Ishikawa (cell line): ENCODE data around the gene RFPL1.

Experiments
- CREB1 ChIP-seq: IDR thresholded peaks from 2 replicates; pipeline ENCODE4 v1.6.1; 2012; ENCODE audit warnings: low read depth
- EP300 ChIP-seq: IDR thresholded peaks from 2 replicates; pipeline ENCODE4 v1.6.1; 2012; ENCODE audit warnings: borderline replicate concordance
- NFIC ChIP-seq: IDR thresholded peaks from 2 replicates; pipeline ENCODE4 v1.6.1; 2012
- TCF12 ChIP-seq: IDR thresholded peaks from 2 replicates; pipeline ENCODE4 v1.6.1; 2012; ENCODE audit warnings: low read depth
- YY1 ChIP-seq: IDR thresholded peaks from 2 replicates; pipeline ENCODE4 v1.6.1; 2012; ENCODE audit warnings: low read depth
- TF ChIP-seq, protein P1 (sequence below): IDR thresholded peaks from 2 replicates; pipeline ENCODE4 v1.6.1; 2012; ENCODE audit warnings: low read depth, mild to moderate bottlenecking
- TF ChIP-seq, protein P2 (sequence below): IDR thresholded peaks from 2 replicates; pipeline ENCODE4 v1.6.1; 2012
- TF ChIP-seq, protein P3 (sequence below): IDR thresholded peaks from 2 replicates; pipeline ENCODE4 v1.6.1; 2012

DNA sequence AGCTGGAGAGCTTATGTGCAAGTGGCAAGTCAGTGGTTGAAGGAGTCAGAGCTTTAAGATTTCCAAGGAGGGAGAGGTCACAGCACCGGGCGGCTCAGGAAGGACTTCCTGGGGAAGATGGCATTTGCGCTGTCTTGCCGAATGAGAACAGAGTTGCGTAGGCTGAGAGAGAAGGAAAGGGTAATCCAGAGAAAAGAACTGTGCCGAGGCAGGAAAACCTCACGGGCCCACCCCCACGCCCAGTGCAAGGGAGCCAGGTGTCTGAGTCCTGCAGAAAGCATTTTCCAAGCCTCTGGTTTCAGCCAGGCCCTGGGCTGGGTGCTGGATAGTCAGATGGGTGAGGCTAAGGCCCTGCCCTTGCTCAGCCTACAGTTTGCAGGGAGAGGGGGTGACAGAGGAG, 46.8 kb upstream of the RFPL1 start:
- TF ChIP-seq EP300: no peak
- TF ChIP-seq, protein P1, sequence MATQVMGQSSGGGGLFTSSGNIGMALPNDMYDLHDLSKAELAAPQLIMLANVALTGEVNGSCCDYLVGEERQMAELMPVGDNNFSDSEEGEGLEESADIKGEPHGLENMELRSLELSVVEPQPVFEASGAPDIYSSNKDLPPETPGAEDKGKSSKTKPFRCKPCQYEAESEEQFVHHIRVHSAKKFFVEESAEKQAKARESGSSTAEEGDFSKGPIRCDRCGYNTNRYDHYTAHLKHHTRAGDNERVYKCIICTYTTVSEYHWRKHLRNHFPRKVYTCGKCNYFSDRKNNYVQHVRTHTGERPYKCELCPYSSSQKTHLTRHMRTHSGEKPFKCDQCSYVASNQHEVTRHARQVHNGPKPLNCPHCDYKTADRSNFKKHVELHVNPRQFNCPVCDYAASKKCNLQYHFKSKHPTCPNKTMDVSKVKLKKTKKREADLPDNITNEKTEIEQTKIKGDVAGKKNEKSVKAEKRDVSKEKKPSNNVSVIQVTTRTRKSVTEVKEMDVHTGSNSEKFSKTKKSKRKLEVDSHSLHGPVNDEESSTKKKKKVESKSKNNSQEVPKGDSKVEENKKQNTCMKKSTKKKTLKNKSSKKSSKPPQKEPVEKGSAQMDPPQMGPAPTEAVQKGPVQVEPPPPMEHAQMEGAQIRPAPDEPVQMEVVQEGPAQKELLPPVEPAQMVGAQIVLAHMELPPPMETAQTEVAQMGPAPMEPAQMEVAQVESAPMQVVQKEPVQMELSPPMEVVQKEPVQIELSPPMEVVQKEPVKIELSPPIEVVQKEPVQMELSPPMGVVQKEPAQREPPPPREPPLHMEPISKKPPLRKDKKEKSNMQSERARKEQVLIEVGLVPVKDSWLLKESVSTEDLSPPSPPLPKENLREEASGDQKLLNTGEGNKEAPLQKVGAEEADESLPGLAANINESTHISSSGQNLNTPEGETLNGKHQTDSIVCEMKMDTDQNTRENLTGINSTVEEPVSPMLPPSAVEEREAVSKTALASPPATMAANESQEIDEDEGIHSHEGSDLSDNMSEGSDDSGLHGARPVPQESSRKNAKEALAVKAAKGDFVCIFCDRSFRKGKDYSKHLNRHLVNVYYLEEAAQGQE: no peak
- TF ChIP-seq, protein P2, sequence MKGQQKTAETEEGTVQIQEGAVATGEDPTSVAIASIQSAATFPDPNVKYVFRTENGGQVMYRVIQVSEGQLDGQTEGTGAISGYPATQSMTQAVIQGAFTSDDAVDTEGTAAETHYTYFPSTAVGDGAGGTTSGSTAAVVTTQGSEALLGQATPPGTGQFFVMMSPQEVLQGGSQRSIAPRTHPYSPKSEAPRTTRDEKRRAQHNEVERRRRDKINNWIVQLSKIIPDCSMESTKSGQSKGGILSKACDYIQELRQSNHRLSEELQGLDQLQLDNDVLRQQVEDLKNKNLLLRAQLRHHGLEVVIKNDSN: no peak
- TF ChIP-seq, protein P3, sequence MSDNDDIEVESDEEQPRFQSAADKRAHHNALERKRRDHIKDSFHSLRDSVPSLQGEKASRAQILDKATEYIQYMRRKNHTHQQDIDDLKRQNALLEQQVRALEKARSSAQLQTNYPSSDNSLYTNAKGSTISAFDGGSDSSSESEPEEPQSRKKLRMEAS: no peak
- TF ChIP-seq YY1: no peak
- no peak for TF ChIP-seq TCF12
- TF ChIP-seq NFIC: no peak
- no peak for TF ChIP-seq CREB1
